Osteoblast (primary cell): ENCODE measurements around the gene SNTG2. TPM values are rescaled to one million over a fixed set of nuclear protein-coding genes. Genes with fewer than 3 reads are reported as not detected.

ENCODE experiments used
- DNase-seq: peaks from one replicate; pipeline ENCODE4 v3.0.0; 2011; ENCODE audit warnings: low spot score, mixed read lengths; ENCODE audit not compliant: insufficient read length; ENCODE audit errors: missing footprints
- H2AFZ ChIP-seq: 2 replicates; pipeline ENCODE4 v1.6.0; 2011; ENCODE audit warnings: mild to moderate bottlenecking, low read length
- H3K27ac ChIP-seq: 2 replicates; pipeline ENCODE4 v1.5.1; 2011; ENCODE audit warnings: mild to moderate bottlenecking, low read depth, low read length, moderate library complexity
- H3K27me3 ChIP-seq: 2 replicates; pipeline ENCODE4 v1.6.0; 2012; ENCODE audit warnings: mild to moderate bottlenecking, control low read depth, inconsistent platforms, low read length, moderate library complexity; ENCODE audit not compliant: insufficient read depth
- H3K36me3 ChIP-seq: 2 replicates; pipeline ENCODE4 v1.5.1; 2011; ENCODE audit warnings: mild to moderate bottlenecking, low read length, control low read depth, moderate library complexity; ENCODE audit not compliant: insufficient read depth
- H3K4me1 ChIP-seq: 2 replicates; pipeline ENCODE4 v1.5.1; 2011; ENCODE audit warnings: mild to moderate bottlenecking, low read length, control low read depth, moderate library complexity; ENCODE audit not compliant: insufficient read depth
- H3K4me2 ChIP-seq: 2 replicates; pipeline ENCODE4 v1.6.0; 2011; ENCODE audit warnings: mild to moderate bottlenecking, low read length; ENCODE audit not compliant: insufficient read depth
- H3K4me3 ChIP-seq: fragments of 200-600 bp; sonication (generic); 3 replicates; pipeline ENCODE4 v1.5.1; 2012; ENCODE audit warnings: mild to moderate bottlenecking, low read length, inconsistent platforms; ENCODE audit not compliant: insufficient read depth
- H3K79me2 ChIP-seq: 2 replicates; pipeline ENCODE4 v1.6.0; 2012; ENCODE audit warnings: mild to moderate bottlenecking, low read length, control low read depth, inconsistent platforms; ENCODE audit not compliant: insufficient read depth
- H3K9me3 ChIP-seq: 2 replicates; pipeline ENCODE4 v1.5.1; 2011; ENCODE audit warnings: low read depth, low read length, control low read depth
- H4K20me1 ChIP-seq: 2 replicates; pipeline ENCODE4 v1.6.0; 2012; ENCODE audit warnings: mild to moderate bottlenecking, low read length, control low read depth; ENCODE audit not compliant: insufficient read depth
- total RNA-seq: library from RNA; depleted of rRNA; stranded (reverse); fragments of >200 nt; gene quantifications from 2 replicates; pipeline ENCODE4 v1.2.3, GENCODE V29; 2012
- TF ChIP-seq, protein P1 (sequence below): IDR thresholded peaks from 2 replicates; pipeline ENCODE4 v1.5.1; 2011; ENCODE audit warnings: mild to moderate bottlenecking, low read depth, low read length, moderate library complexity; ENCODE audit errors: extremely low read depth

Gene SNTG2
- total RNA-seq, 1 donor, result 1.4 TPM

DNA sequence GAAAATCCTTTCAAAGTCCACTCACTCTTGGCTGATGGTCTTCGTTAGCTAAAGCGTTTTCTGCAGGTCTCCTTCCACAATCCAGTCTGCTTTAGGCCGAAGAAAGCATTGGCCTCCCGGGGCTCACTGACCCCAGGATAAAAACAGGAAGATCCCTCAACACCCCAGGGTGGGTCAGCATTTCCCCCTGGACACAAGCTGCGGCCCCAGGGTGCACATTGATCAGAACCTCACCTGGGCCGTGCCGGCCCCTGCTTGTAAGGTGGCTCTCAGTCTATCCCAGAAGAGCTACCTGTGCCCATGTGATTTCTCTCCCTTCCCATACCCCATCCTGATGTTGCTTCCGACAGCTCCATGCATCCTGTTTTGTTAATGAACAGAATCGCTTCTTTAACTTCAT lies 349.6 kb downstream of the SNTG2 start:
- H3K4me1 ChIP-seq, result no peaks in the 10 kb centered on the region
- no peaks in the 10 kb centered on the region for H3K27me3 ChIP-seq
- H3K27ac ChIP-seq, result no peak overlapping the region
- no peak overlapping the region for H3K4me2 ChIP-seq
- no peak for DNase-seq
- H3K4me3 ChIP-seq, result no peak overlapping the region
- TF ChIP-seq, protein P1, sequence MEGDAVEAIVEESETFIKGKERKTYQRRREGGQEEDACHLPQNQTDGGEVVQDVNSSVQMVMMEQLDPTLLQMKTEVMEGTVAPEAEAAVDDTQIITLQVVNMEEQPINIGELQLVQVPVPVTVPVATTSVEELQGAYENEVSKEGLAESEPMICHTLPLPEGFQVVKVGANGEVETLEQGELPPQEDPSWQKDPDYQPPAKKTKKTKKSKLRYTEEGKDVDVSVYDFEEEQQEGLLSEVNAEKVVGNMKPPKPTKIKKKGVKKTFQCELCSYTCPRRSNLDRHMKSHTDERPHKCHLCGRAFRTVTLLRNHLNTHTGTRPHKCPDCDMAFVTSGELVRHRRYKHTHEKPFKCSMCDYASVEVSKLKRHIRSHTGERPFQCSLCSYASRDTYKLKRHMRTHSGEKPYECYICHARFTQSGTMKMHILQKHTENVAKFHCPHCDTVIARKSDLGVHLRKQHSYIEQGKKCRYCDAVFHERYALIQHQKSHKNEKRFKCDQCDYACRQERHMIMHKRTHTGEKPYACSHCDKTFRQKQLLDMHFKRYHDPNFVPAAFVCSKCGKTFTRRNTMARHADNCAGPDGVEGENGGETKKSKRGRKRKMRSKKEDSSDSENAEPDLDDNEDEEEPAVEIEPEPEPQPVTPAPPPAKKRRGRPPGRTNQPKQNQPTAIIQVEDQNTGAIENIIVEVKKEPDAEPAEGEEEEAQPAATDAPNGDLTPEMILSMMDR, result no peak
- no peaks in the 10 kb centered on the region for H3K9me3 ChIP-seq
- H2AFZ ChIP-seq, result no peak overlapping the region
- no peaks in the 10 kb centered on the region for H3K36me3 ChIP-seq
- no peaks in the 10 kb centered on the region for H4K20me1 ChIP-seq
- no peaks in the 10 kb centered on the region for H3K79me2 ChIP-seq

DNA sequence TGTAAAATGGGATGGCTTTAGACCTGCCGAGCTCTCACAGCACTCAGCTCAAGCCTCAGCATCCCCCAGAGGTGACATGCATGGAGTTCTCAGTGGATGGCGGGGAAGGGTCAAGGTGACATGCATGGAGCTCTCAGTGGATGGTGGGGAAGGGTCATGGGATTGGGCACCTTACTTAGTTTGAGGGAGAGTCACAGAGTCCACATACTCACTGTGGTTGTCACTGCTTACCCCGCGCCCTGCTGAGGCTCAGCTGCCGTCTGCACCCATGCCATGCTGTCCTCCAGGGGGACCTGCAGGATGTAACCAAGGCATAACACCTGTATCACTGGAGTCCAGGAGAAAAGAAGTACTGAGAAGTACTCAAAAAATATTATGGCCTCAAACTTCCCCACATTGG lies 350.4 kb downstream of the SNTG2 start:
- DNase-seq, result no peak
- TF ChIP-seq, protein P1, result no peak
- Histone ChIP-seq H3K4me2 (no peak overlapping the region), H3K27me3 (no peaks in the 10 kb centered on the region), H3K27ac (no peak overlapping the region), H2AFZ (no peak overlapping the region), H4K20me1 (no peaks in the 10 kb centered on the region), H3K4me1 (no peaks in the 10 kb centered on the region), H3K9me3 (no peaks in the 10 kb centered on the region), H3K36me3 (no peaks in the 10 kb centered on the region), H3K79me2 (no peaks in the 10 kb centered on the region), H3K4me3 (no peak overlapping the region)

DNA sequence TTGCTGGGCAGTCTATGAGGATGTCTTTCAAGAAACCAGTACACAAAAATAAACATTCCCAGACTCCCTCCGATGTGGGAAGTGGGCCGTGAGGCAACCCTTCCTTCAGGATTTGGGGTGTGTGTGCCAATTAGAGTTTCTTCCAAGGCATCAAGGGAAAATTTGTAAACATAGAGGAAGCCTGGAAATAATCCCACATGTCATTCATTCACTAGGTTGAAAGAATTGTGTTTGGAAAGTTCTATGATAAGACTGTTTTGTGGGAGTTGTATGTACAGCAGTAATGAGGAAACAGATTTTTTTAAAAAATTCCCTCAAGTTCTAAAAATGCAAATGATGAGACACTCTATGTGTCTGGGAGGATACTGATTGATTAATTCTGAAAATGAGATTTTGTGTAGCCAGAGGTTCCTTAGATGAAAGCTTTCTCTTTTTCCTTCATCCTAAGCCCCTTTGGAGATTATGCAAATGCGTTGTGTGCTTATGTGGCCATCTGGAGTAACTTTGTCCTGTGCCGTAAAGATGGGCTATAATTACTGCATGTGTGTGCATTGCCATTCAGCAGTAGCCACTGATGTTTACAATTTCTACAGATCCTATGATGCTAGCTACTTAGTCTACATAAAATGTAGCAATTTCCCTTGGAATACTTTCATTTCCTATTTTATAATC lies 354.8 kb downstream of the SNTG2 start:
- Histone ChIP-seq H3K9me3 (peaks cover 2% of the 10 kb centered on the region), H3K27ac (no peak overlapping the region), H3K4me1 (no peaks in the 10 kb centered on the region), H2AFZ (no peak overlapping the region), H3K4me2 (no peak overlapping the region), H3K27me3 (no peaks in the 10 kb centered on the region), H3K4me3 (no peak overlapping the region), H3K79me2 (no peaks in the 10 kb centered on the region), H3K36me3 (no peaks in the 10 kb centered on the region), H4K20me1 (no peaks in the 10 kb centered on the region)
- no peak for DNase-seq
- TF ChIP-seq, protein P1, result no peak

DNA sequence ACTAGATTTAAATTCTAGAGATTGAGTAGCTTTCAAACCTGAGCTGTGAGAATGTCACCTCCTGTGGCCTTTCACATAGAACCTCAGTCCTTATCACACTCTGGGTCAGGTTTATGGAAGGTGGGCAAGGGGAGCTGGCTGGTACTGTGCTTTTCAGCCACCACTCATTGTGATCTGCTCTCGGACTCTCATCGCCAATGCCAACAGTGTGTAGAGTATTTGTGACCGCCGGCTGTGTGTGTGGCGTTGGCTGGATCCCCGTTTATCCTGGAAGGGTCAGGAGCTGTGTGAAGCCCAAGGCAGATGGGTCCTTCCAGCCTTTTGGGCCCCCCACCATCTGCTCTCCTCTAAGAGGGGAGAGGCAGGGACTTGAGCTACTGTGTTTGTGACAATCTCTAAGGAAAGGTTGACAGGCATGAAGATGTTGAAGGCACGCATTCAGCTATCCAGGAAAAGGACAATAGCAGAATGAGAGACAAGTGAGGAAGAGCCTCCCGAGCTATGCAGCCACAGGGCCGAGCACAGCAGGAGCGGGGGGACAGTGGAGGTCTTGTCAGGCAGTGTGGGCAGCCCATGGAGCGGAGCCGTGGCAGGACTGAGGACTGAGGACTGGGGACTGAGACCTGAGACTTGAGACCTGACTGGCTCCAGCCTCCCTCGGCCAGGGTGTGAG lies 355.5 kb downstream of the SNTG2 start:
- DNase-seq, result no peak
- Histone ChIP-seq H3K4me2 (no peak overlapping the region), H4K20me1 (no peaks in the 10 kb centered on the region), H3K36me3 (no peaks in the 10 kb centered on the region), H2AFZ (no peak overlapping the region), H3K27me3 (no peaks in the 10 kb centered on the region), H3K4me1 (no peaks in the 10 kb centered on the region), H3K79me2 (no peaks in the 10 kb centered on the region), H3K4me3 (no peak overlapping the region), H3K27ac (no peak overlapping the region), H3K9me3 (peaks cover 2% of the 10 kb centered on the region)
- TF ChIP-seq, protein P1, result no peak
